ENCODE results near the gene MAP4K5.
"Not testable (repeated sequence)": the region's sequence is repeated elsewhere in the genome, so short reads cannot be mapped to it uniquely, and the experiment has no call there.

The MAP4K5 gene

DNA sequence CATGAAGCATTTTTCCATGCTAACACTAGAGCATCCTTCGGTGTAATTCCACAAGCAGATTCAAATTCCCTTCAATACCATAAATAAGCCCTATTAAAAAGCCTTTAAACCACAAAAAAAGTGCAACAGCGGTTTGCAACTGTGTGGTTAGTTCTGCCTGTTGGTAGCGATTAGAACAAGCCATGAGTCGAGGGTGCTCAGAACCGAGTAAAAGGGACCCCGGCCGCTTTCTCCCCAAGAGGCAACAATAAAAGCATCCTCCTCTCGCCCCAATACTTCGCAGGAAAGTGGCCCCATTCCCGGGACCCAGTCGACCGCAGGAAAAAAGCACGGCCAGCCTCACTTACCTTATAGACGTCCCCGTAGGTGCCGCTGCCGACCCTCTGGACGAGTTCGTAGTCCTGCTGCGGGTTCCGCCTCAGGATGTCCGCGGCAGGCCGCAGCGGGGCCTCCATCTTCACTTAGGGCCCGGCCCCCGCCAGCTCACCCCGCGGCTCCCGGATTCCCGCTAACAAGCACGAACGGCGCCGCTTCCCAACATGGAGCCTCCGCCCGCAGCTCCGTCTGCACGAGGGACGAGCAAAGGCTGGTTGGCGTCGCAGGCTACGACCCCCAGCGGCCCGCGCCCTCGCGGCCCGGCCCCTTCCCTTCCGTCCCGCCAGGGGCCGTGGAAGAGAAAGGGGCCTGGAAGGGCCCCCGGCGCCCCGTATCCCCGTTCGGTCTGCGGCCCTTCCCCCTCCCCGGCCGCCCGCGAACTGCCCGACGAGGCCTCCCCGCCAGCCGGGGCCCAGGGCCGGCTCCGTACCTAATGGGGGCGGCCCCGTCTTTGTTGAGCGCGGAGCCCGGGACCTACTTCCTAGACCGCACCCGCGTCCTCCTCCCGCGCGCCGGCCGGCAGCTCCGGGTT, 521 bp downstream of the MAP4K5 start:
- DNase-seq (ENCODE audit: low read depth): no peak

DNA sequence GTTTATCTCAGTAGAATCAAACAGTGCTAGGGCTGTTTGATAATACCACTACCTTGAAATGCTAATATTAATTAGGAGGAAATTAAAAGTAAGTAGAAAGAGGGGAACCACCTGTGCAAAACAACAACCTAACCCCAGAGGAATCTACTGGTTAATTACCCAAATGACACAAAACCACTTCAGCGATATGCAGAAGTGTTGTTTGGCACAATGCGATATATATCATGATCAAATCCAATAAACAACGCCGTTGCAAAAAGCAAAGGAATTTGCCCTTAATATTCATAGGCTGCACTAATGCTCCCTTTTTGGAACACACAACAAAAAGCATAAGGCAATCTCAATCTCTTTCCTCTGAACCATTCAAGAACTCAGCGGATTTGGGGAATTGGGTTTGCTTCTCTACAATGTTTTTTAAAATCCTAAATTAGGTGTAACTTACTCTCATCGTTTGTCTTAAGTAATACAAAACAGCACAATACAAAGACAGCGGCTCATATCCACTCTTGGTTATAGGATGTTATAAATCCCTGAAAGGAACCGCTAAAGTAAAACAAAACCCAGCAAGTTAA, 1.5 kb downstream of the MAP4K5 start:
- DNase-seq (ENCODE audit: low read depth): no peak

DNA sequence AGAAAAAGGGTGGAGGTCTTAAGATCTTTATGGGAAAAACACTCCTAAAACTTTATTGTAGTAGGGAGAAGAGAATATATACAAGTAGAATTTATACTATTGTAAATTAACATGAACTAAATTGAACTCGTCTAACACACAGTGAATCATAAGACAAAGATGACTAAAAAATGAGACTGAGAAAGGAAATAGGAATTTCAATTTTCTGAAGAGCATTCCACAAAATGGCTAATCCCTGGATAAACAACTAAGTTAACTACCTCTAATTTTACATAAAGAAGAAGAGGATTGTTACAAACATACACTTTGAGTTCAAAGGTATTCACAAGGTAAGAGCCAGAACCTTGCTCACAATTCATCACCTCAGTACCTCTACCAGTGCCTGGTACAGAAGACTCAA, 2.0 kb downstream of the MAP4K5 start:
- no peak for DNase-seq (ENCODE audit: low read depth)

DNA sequence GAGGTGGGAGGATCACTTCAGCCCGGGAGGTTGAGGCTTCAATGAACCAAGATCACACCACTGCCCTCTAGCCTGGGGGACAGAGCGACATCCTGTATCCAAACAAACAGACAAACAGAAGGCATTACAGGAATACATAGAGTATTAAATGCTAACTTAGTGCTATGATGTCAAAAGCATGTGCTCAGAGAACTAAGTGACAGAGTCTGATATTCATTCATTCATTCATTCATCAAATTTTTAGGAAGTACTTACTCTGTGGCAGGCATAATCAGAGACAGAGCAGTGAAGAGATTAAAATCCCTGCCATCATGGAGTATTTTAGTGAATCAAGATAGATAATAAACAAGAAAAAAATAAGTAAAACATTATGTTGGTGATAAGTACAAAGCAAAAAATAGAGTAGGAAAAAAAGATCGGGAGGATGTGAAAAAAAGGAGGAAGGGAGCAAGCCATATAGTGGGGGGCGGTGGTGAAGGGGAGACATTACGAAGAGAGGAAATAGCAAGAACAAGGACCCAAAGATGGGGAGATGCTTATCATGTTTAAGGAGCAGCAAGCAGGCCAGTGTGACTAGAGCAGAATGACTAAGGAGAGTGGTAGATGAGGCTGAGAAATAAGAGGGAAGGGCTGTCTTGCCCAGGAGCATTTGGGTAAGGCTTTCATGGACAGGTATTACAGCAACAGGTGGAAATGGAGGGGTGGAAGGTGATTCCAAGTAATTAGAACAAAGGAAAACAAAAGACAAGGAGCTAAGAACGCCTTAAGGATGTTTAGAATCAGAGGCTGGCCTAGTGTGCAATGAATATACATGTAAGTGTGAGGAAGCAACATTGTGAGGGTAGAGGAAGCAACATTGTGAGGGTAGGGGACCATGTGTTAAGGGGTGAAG, 2.8 kb downstream of the MAP4K5 start:
- no peak for DNase-seq (ENCODE audit: low read depth)

DNA sequence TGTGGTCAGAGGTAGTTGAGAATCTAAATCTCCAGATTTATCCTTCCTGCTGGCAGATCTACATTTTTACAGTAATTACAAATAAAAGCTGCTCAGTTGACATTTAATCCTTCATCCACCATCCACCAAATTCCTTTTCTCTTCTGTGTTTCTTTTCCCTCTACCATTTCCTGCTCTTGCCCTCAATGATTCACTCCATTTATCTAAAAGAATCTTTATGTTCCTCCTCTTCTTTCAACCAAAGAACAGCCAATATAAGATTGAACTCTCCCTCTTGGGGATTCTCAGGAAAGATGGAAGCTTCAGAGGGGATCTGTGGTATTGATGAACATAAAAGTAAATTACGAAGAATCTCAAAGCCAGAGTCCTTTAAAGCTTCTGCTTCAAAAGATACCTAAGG, 4.4 kb downstream of the MAP4K5 start:
- DNase-seq (ENCODE audit: low read depth): no peak

DNA sequence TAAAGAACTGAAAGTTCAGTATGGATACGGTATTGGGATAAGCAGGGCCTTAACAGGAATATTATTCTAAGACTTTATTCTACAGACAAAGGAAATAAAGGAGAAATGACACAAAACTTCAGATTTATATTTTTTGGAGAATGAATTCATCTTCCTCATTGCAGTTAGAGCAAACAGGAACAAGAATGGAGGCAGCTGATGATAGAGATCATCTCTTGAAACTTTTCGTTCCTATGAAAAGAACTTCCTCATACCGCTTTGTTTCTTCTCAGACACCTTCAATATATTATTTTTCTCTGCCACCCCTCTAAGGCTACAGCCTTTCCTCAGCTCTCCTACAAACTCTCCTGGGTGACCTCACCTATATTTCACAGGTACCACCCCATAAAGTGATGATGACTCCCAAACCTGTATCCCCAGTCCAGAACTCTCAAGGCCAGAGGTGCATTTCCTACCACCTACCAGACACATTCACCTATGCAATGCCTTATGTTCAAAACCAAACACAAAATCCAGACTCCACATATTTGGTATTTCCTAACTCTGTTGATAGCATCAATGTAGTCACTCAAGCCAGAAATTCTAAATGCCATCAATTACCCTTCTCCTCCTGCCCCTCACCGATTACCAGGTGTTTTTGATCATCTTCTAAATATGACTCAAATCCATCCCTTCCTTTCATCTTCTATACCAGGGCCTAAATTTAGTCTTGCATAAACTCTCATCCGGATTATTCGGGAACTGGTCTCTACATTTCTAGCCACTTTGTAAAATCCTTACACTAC, 7.4 kb downstream of the MAP4K5 start:
- no peak for DNase-seq (ENCODE audit: low read depth)

DNA sequence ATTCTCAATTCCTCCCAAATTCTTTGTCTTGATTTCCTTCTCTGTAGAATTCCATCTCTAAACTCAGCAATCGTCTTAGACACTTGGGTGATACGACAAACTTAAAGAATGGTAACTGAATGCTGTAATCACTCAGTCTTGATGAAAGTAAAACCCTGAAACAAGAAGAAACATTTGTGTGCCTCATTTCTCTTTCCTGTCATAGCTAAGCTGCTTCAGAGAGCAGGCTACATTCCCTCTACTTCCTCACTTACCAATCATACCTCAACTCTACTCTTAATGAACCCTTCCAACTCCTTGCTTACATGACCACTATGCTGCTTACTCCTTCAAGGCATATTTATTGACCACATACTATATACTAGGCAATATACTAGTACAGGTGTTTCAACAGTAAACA, 8.3 kb downstream of the MAP4K5 start:
- DNase-seq (ENCODE audit: low read depth): no peak

DNA sequence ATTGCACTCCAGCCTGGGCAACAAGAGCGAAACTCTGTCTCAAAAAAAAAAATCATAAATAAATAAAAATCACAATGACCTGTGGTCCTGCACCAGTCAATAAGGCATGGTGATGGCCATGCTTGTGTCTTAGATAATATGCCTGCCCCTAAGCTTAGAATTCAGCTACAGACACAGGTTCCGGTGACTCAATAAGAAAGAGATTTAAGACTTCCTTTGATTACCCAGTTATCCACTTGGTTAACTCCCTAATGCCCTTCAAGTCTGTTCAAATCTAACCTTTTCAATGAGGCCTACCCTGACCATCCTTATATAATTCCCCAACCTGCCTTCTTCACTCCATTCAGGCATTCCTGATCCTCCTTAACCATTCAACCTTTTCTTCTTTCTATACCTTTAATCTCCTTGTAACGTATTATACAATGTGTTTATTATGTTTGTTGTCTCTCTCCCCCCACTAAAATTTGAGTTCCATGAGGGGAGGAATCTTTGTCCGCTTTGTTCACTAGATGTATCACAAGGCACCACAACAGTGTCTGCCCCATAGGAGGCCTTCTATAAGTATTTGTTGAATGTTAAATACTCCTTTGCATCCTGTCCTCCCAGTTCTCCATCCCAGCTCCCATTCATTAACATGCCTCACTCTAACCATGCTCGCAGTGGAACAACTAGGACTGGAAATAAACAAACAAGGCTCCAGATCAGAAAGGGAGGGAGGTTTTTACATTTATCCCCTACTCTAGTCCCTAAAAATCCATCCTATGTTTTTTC, 8.9 kb downstream of the MAP4K5 start:
- no peak for DNase-seq (ENCODE audit: low read depth)

DNA sequence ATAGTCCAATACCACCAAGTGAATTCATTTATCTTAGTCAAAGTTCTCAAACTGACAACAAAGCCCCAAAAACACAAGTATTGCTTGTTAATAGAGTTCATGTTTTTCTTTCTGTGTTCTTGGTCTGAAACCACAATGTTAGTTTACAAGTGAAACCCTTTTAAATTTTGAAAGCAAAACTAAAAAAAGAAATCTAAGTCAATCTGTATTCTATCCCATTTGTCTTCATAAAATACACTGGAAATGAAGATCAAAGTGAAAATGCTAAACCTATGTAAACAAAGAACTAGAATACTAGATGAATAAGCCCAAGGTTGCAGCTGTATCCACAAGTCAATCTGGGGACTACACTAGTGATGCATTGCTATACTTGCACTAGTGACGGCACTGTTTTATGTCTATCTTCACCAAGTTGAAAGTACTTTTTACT, 10.4 kb downstream of the MAP4K5 start:
- no peak for DNase-seq (ENCODE audit: low read depth)

DNA sequence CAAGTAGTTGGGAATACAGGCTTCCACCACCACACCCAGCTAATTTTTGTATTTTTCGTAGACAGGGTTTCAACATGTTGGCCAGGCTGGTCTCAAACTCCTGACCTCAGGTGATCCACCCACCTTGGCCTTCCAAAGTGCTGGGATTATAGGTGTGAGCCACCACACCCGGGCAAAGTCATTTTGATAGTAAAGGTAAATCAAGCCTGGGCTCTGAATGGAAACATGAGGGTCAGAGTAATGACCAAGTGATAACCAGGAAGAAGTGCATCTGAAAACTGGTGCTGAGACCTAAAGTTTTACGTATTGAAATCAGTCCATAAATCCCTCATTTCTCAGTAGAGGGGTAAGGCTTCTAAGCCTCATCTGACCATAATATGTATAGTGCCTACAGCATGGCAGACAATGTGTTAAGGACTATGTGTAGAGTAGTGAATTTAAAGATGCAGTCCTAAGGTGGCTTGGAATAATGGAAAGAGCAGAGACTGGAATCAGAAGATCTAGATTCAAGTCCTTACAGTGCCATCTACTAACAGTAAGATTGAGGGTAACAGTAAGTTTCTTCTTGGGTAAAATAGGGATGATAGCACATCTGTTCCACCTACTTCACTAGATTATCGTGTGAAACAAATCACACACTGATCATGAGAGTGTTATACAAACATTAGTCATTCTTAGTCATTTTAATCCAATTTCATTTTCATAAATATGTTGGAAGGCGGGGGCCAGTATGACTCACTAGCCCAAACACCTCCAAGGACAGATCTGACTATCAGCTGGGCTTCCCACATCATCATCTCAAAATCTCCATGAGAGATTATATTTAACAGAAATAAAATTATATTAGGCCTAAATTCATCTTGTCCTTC, 11.2 kb downstream of the MAP4K5 start:
- peak; percentile 82 for DNase-seq (ENCODE audit: low read depth)

DNA sequence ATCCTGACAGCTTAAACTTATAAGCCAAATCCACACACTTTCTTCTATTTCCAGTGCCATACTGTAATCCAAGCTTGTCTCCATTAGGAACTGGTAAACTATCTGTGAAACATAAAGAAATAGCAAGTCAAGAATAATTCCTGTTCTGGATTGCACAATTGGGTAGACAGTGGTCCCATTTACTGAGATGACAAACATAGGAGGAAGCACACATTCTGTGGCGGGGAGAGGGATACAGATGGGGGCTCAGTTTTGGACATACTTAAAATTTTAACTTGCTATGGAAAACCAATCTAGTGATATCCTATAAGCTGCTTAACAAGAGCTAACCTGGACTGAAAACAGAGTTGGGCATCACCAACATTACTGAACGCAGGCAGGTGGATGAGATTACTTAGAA, 16.3 kb downstream of the MAP4K5 start:
- no peak for DNase-seq (ENCODE audit: low read depth)

DNA sequence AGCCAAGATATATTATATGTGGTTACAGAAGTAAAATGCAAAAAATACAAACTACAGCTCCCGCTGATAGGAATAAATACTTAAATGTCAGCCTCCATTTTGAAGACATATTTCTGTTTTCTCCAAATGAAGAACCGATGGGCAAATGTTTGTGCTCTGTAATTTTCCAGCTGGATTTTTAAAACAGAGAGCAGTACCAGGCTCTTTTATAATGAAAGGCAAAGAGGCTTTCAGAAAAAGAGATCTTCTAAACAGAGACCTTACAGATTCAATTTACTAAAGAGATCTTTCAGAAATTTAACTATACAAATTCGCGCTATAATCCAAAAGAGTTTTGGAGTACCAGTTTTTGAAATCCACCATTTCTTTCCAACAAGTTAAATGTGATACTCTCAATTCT, 19.9 kb downstream of the MAP4K5 start:
- DNase-seq (ENCODE audit: low read depth): no peak

DNA sequence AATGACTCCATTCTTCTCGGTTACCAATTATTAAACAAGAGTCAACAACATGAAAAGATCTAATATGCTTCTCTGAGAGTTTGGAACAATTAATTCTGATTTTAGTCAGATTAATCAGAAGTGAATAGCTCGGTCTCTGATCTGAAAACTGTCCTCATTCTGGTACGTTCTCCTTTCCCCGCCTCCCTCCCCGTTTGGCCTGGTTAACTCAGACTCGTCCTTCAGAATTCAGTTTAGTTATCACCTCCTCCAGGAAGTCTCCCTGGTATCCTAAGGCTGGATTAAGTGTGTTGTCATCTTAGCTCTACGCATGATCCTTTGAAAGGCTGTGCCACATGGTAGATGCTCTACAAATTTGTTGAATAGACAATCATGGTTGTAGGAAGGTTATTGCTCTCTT, 22.2 kb downstream of the MAP4K5 start:
- DNase-seq (ENCODE audit: low read depth): no peak

DNA sequence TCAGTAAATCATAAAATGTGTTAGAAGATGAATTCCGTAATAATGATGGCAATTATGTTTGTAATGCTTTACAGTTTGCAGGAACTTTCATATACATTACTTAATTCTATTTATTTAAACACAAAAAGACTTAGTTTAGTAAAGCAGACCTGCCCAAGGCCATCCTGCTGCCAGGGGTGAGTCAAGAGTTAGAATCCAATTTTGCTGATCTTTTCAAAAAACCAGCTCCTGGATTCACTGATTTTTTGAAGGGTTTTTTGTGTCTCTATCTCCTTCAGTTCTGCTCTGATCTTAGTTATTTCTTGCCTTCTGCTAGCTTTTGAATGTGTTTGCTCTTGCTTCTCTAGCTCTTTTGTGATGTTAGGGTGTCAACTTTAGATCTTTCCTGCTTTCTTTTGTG, 25.3 kb downstream of the MAP4K5 start:
- not testable (repeated sequence) for DNase-seq (ENCODE audit: low read depth)

DNA sequence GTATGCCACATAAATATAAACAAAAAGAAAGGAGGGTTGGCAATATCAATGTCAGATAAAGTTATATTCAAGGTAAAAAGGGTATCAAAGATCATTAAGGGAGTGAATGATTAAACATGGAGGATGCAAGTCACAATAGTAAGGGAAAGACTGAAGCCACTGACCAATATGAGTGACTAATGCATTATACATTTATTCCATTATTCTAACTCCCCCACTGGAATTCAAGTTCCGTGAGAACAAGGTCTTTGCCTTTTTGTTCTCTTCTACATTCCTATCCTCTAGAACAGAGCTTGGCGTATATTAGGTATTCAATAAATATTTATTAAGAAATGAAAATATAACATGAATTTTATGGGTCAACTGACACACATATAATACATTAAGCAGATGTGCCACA, 30.7 kb downstream of the MAP4K5 start:
- peak; percentile 40 for DNase-seq (ENCODE audit: low read depth)

DNA sequence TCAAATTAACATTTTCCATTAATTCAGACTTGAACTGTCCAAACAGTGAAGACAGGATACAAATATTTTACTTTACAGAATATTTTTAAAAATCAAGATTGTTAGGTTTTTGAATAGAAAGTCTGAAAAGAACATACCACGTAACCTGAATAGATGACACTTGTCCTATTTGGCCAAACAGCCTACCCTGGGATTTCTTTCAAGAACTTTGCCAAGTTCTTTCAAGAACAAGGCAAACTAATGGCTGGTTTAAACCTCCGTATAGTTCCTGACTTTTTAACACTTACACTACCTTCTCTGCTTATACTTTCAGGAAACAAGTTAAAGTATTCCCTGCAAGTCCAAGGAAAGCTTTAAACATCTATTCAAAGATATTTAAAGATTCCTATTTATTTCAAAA, 35.0 kb downstream of the MAP4K5 start:
- DNase-seq (ENCODE audit: low read depth): no peak

DNA sequence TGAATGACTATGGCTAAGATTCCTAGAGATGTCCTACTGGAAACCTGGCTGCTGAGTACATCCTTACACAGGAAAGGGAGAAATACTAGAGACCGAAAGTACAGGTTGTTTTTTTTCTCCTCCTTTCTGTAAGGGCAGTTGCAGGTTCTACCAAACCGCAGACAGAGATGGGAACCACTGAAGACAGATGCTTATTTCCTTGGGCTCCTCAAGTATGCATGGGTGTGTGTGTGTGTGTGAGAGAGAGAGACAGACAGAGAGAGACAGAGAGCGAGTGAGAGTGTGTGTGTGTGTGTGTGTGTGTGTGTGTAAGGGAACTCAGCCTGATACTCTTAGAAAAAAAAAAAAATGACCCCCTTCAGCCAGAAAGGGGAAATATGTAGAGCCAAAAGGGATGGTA, 42.5 kb downstream of the MAP4K5 start:
- no peak for DNase-seq (ENCODE audit: low read depth)

DNA sequence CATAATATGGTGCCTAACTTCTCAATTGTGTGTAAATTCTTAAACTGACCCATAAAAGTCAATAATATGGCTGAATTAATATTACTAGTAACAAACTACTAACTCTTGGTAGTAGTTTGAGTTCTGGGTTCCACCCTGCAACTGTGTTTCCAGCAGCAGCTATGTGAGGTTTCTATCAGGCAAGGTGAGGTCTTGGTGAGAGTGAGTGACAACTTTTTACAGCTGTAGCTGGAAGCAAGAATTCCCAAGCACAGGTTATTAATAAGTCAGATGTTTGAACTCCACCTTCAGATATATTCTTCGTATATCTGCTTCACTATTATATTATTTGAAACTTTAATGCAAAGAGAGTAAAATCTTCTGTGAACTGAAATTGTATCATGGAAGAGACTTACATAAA, 43.8 kb downstream of the MAP4K5 start:
- DNase-seq (ENCODE audit: low read depth): no peak

DNA sequence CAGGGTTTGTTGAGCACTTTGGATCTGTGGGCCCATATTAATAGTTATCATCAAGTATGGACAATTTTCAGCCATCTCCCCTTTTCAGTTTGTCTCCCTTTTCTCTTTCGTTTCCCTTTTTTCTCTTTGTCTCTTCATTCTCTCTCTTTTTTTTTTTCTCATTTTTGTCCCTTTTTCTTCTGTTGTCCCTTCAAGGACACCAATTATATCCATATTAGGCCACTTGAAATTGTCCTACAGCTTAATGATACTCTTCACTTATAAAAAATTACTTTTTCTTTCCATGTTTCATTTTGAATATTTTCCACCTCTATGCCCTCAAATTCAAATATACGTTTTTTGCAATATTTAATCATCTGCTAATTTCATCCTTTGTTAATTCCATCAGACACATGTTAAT, 53.3 kb downstream of the MAP4K5 start:
- DNase-seq (ENCODE audit: low read depth): no peak

DNA sequence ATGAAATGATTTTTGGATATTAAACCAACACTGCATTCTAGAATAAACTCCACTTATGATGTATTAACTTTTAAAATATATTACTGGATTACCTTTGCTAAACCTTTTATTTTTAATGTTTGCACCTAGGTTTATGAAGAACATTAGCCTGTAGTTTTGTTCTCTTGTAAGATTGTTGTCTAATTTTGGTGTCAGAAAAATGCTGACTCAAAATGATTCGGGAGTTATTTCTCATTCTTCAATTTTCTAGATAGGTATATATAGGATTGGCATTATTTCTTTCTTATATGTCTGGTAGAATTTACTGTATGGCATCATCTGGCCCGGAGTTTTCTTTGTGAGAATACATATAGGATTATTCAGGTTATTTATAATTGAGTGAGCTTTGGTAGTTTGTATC, 54.6 kb downstream of the MAP4K5 start:
- DNase-seq (ENCODE audit: low read depth): no peak

All from stromal cell of bone marrow (primary cell).